HepG2 (cell line): ENCODE results near the gene SSBP1. TPM values are rescaled to one million over a fixed set of nuclear protein-coding genes. Genes with fewer than 3 reads are reported as not detected.

Experiments
- ATAC-seq: fragments of 200-7000 bp; cut with Tn5 transposase; 3 replicates; pipeline ENCODE4 v1.9.1; 2020; ENCODE audit warnings: mild to moderate bottlenecking, moderate library complexity
- BruUV-seq: library from RNA; stranded (reverse); fragments of 400-500 nt; replicated peaks from 2 replicates; lab custom pipeline; 2021; lab: Mats Ljungman, UMichigan
- CTCF ChIA-PET: fragments of 300-600 bp; formaldehyde crosslinking; extraction: SDS; loops from one replicate; lab custom pipeline; 2021; ENCODE audit warnings: low total read pairs, inconsistent platforms, low intra/inter-chr PET ratio; lab: Yijun Ruan, JAX
- POLR2A ChIA-PET: fragments of 350-600 bp; sonication (Branson Sonifier 250); formaldehyde crosslinking; loops from one replicate; lab custom pipeline; 2020; ENCODE audit warnings: antibody characterized with exemption, inconsistent platforms; lab: Yijun Ruan, JAX
- DNase-seq: peaks from one replicate; pipeline ENCODE4 v3.0.0-alpha.2; 2015; ENCODE audit warnings: low spot score
- FAIRE-seq: peaks from 3 replicates; lab custom pipeline; 2011; peaks lifted over from hg19 to GRCh38; lab: Jason Lieb, UNC
- H2AFZ ChIP-seq: one replicate; pipeline ENCODE4 v1.6.1; 2011; ENCODE audit warnings: low read length, inconsistent platforms
- H3K27ac ChIP-seq: fragments of 300-600 bp; 3 replicates; pipeline ENCODE4 v1.8.0; 2011; ENCODE audit warnings: mixed run types, mild to moderate bottlenecking, mixed read lengths, low read length, inconsistent platforms; ENCODE audit not compliant: insufficient read depth; ENCODE audit errors: extremely low read length
- H3K27me3 ChIP-seq, 2 experiments: fragments of 200-600 bp in 1 of 2; 2 replicates in 1 of 2; 3 replicates in 1 of 2; pipeline versions ENCODE4 v1.6.0 to v1.8.0; 2011; ENCODE audit warnings: low read length in 2 of 2, mild to moderate bottlenecking in 2 of 2, moderate library complexity in 2 of 2, inconsistent platforms in 1 of 2; ENCODE audit not compliant: insufficient read depth in 2 of 2, control insufficient read depth in 1 of 2
- H3K36me3 ChIP-seq, 2 experiments: fragments of 200-600 bp in 1 of 2; replicated peaks in 1 of 2; 2 replicates in 1 of 2; 3 replicates in 1 of 2; pipeline versions ENCODE4 v1.5.1 to v1.8.0; 2011; ENCODE audit warnings: low read length in 2 of 2, inconsistent platforms in 1 of 2; ENCODE audit not compliant: insufficient read depth in 2 of 2, control insufficient read depth in 1 of 2
- H3K4me1 ChIP-seq: 2 replicates; pipeline ENCODE4 v1.5.1; 2012; ENCODE audit warnings: low read length, inconsistent platforms; ENCODE audit not compliant: insufficient read depth
- H3K4me2 ChIP-seq: 2 replicates; pipeline ENCODE4 v1.6.0; 2011; ENCODE audit warnings: low read depth, low read length, inconsistent platforms
- H3K4me3 ChIP-seq, 3 experiments: fragments of 200-600 bp in 1 of 3; sonication (generic), shearing (Covaris generic) in 1 of 3; replicated peaks in 1 of 3; 2 replicates each; pipeline ENCODE4 v1.5.1; 2011 to 2016; ENCODE audit warnings: low read length in 3 of 3, inconsistent platforms in 2 of 3, low read depth in 2 of 3, mild to moderate bottlenecking in 2 of 3, control low read depth in 1 of 3, mixed read lengths in 1 of 3; ENCODE audit not compliant: insufficient read depth in 1 of 3
- H3K79me2 ChIP-seq: one replicate; pipeline ENCODE4 v1.6.1; 2011; ENCODE audit warnings: low read length, inconsistent platforms; ENCODE audit not compliant: insufficient read depth
- H3K9ac ChIP-seq: 2 replicates; pipeline ENCODE4 v1.6.0; 2011; ENCODE audit warnings: mild to moderate bottlenecking, low read depth, low read length, inconsistent platforms; ENCODE audit not compliant: insufficient read depth
- H3K9me3 ChIP-seq: 2 replicates; pipeline ENCODE4 v1.5.1; 2012; ENCODE audit warnings: mild to moderate bottlenecking, low read length
- H4K20me1 ChIP-seq: 2 replicates; pipeline ENCODE4 v1.6.0; 2011; ENCODE audit warnings: inconsistent platforms, mild to moderate bottlenecking, low read length, moderate library complexity; ENCODE audit not compliant: insufficient read depth
- ATF5 ChIP-seq: sonication (generic); formaldehyde crosslinking; IDR thresholded peaks from 2 replicates; pipeline ENCODE4 v1.4.0; 2020; ENCODE audit warnings: mild to moderate bottlenecking, low read depth, missing genetic modification reagents
- CBX2 ChIP-seq, 2 experiments: fragments of 200-600 bp in 1 of 2; sonication (generic); formaldehyde crosslinking in 1 of 2; IDR thresholded peaks; 2 replicates each; pipeline versions ENCODE4 v1.7.0 to v1.8.1; 2018 to 2022; ENCODE audit warnings: low read depth in 2 of 2, low read length in 1 of 2, mild to moderate bottlenecking in 1 of 2, missing genetic modification reagents in 1 of 2
- CERS6 ChIP-seq: sonication (generic); formaldehyde crosslinking; IDR thresholded peaks from 2 replicates; pipeline ENCODE4 v1.5.0; 2020; ENCODE audit warnings: missing genetic modification reagents
- GABPA ChIP-seq, 2 experiments: IDR thresholded peaks; 2 replicates each; pipeline ENCODE4 v1.6.1; 2011 to 2016; ENCODE audit warnings: low read depth in 2 of 2, low read length in 1 of 2, missing biosample characterization in 1 of 2, missing genetic modification characterization in 1 of 2
- KDM1A ChIP-seq: IDR thresholded peaks from 2 replicates; pipeline ENCODE4 v1.6.1; 2016; ENCODE audit warnings: missing compliant biosample characterization
- KDM3A ChIP-seq: IDR thresholded peaks from 2 replicates; pipeline ENCODE4 v1.6.1; 2018; ENCODE audit warnings: low read depth, missing compliant biosample characterization
- KLF12 ChIP-seq: sonication (generic); formaldehyde crosslinking; IDR thresholded peaks from 2 replicates; pipeline ENCODE4 v1.4.0; 2020; ENCODE audit warnings: missing genetic modification reagents, borderline replicate concordance
- RBM39 ChIP-seq: fragments of 200-400 bp; formaldehyde crosslinking; IDR thresholded peaks from one replicate; pipeline ENCODE4 v1.6.1; 2018; ENCODE audit warnings: antibody characterized with exemption, mild to moderate bottlenecking, low read depth, low read length; ENCODE audit not compliant: poor library complexity, severe bottlenecking
- THRA ChIP-seq: sonication (generic); formaldehyde crosslinking; IDR thresholded peaks from 2 replicates; pipeline ENCODE4 v1.4.0; 2020; ENCODE audit warnings: missing genetic modification reagents, borderline replicate concordance
- ZBTB44 ChIP-seq: sonication (generic); formaldehyde crosslinking; IDR thresholded peaks from 2 replicates; pipeline ENCODE4 v1.4.0; 2020; ENCODE audit warnings: missing genetic modification reagents
- ZFP37 ChIP-seq: sonication (generic); formaldehyde crosslinking; IDR thresholded peaks from 2 replicates; pipeline ENCODE4 v1.4.0; 2020; ENCODE audit warnings: missing genetic modification reagents, borderline replicate concordance
- ZNF124 ChIP-seq: sonication (generic); formaldehyde crosslinking; IDR thresholded peaks from 2 replicates; pipeline ENCODE4 v1.4.0; 2020; ENCODE audit warnings: missing genetic modification reagents
- ZSCAN5A ChIP-seq: sonication (generic); formaldehyde crosslinking; IDR thresholded peaks from 2 replicates; pipeline ENCODE4 v1.8.0; 2022; ENCODE audit warnings: mild to moderate bottlenecking, missing genetic modification reagents, borderline replicate concordance
- WGBS: methylation state at CpG from one replicate; pipeline ENCODE4 v1.1.6; 2017; ENCODE audit warnings: low lambda C conversion rate; 5-methylcytosine and 5-hydroxymethylcytosine counted together
- in situ Hi-C: cut with HindIII; loops from 2 replicates; pipeline ENCODE4 v1.10.0; 2017; ENCODE audit warnings: low pct_unique_long_range_greater_than_20kb; ENCODE audit not compliant: extremely low pct_ligation_motif_present
- intact Hi-C: fragments of 100-400 bp; cut with micrococcal nuclease; formaldehyde crosslinking; loops from one replicate; pipeline ENCODE4 v1.10.0; 2022; ENCODE audit not compliant: unreplicated experiment
- polyA plus RNA-seq, 8 experiments: library from polyadenylated mRNA; depleted of rRNA in 3 of 8; stranded (reverse) in 7 of 8; unstranded in 1 of 8; fragments of >200 nt; fragmentation: Illumina TruSeq in 4 of 8; extraction: Trizol in 4 of 8; gene quantifications; 2 replicates each; pipeline versions ENCODE4 v1.2.1 to v1.2.3, GENCODE V29; 2011 to 2016; ENCODE audit warnings: low read depth in 4 of 8, missing spikeins in 1 of 8, mixed read lengths in 1 of 8; ENCODE audit not compliant: insufficient read depth in 1 of 8
- total RNA-seq, 5 experiments: library from RNA; depleted of rRNA; stranded (reverse); fragments of >200 nt; fragmentation: Illumina TruSeq; extraction: Trizol; gene quantifications; 2 replicates each; pipeline ENCODE4 v1.2.3, GENCODE V29; 2016; ENCODE audit warnings: low read depth in 1 of 5

SSBP1 gene
- total and polyA plus RNA-seq, 2 of the 13 experiments (the other 11 are each of a cell fraction or from before 2014, with no cell fraction given): 64.4 to 254 TPM

- no peak for TF ChIP-seq CBX2 (IDR thresholded peaks at IDR 0.05; ENCODE audit: low read depth, low read length)
- no peak for TF ChIP-seq CBX2 (CRISPR knock-in tag; IDR thresholded peaks at IDR 0.05; ENCODE audit: low read depth)
- 0 out of 2 replicates have a peak, but pooled peaks have one; percentile 29 for TF ChIP-seq KLF12 (CRISPR knock-in tag)
- TF ChIP-seq ATF5: 0 out of 2 replicates have a peak, but pooled peaks have one; percentile 8
- 0 out of 2 replicates have a peak, but pooled peaks have one; percentile 40 for TF ChIP-seq ZFP37 (CRISPR knock-in tag)
Observed at GRCh38 chr7:141738592-141739013, 445 bp downstream of the SSBP1 start (continued).

GRCh38 chr7:141739250-141739649, 1.1 kb downstream of the SSBP1 start:
- WGBS: 44% methylated on average over 3 of the region's 3 CpGs
- no peak for DNase-seq
- no TSS peak for BruUV-seq
- peaks cover 32% of the 10 kb centered on the region for H3K79me2 ChIP-seq
- POLR2A ChIA-PET: interaction anchor here (1.4 kb wide), 1 partner anchor 188 kb away, joined by 6 read pairs; the partner anchor contains the start of gene AGK
- no peaks in the 10 kb centered on the region for H4K20me1 ChIP-seq
- no peaks in the 10 kb centered on the region; a peak in 1 of 5 replicates for H3K27me3 ChIP-seq
- no peak for FAIRE-seq
- H3K9ac ChIP-seq: peak overlapping the region; percentile 82
- peak overlapping the region; percentile 84 to 93 (median 85) for H3K4me3 ChIP-seq
- CTCF ChIA-PET: interaction anchor here (2.5 kb wide), 1 partner anchor 85 kb away, joined by 16 read pairs; no protein-coding TSS in a partner anchor
- in situ Hi-C loops: loop anchor here (10.0 kb wide), 1 partner anchor 84 kb away; no protein-coding TSS in a partner anchor
- intact Hi-C loops: loop anchor here (2.0 kb wide), 1 partner anchor 42 kb away; no protein-coding TSS in a partner anchor
- H3K4me1 ChIP-seq: peaks cover 29% of the 10 kb centered on the region
- H3K4me2 ChIP-seq: peak overlapping the region; percentile 85
- no peak for ATAC-seq
- H2AFZ ChIP-seq: no peak overlapping the region
- no peaks in the 10 kb centered on the region for H3K9me3 ChIP-seq
- H3K36me3 ChIP-seq: peaks cover 14 to 38% of the 10 kb centered on the region in 2 experiments
- peak overlapping the region; percentile 81 for H3K27ac ChIP-seq
- no peak for TF ChIP-seq KDM1A (CRISPR knock-in tag)
- no peak for TF ChIP-seq THRA
- no peak for TF ChIP-seq CERS6 (CRISPR knock-in tag)
- no peak for TF ChIP-seq ZSCAN5A (CRISPR knock-in tag)
- TF ChIP-seq RBM39: no peak
- TF ChIP-seq GABPA (IDR thresholded peaks at IDR 0.05; ENCODE audit: low read depth, low read length): no peak
- no peak for TF ChIP-seq GABPA (CRISPR knock-in tag; IDR thresholded peaks at IDR 0.05; ENCODE audit: low read depth)
- no peak for TF ChIP-seq ZNF124
- TF ChIP-seq KDM3A: no peak
- no peak for TF ChIP-seq ZBTB44 (CRISPR knock-in tag)
